HepG2 (cell line): Measurements from ENCODE around the gene PDGFRB. TPM values are rescaled to one million over a fixed set of nuclear protein-coding genes. Genes with fewer than 3 reads are reported as not detected.

Source experiments
- ATAC-seq: fragments of 200-7000 bp; cut with Tn5 transposase; 3 replicates; pipeline ENCODE4 v1.9.1; 2020; ENCODE audit warnings: mild to moderate bottlenecking, moderate library complexity
- BruUV-seq: library from RNA; stranded (reverse); fragments of 400-500 nt; replicated peaks from 2 replicates; lab custom pipeline; 2021; lab: Mats Ljungman, UMichigan
- CTCF ChIA-PET: fragments of 300-600 bp; formaldehyde crosslinking; extraction: SDS; loops from one replicate; lab custom pipeline; 2021; ENCODE audit warnings: low total read pairs, inconsistent platforms, low intra/inter-chr PET ratio; lab: Yijun Ruan, JAX
- POLR2A ChIA-PET: fragments of 350-600 bp; sonication (Branson Sonifier 250); formaldehyde crosslinking; loops from one replicate; lab custom pipeline; 2020; ENCODE audit warnings: antibody characterized with exemption, inconsistent platforms; lab: Yijun Ruan, JAX
- DNase-seq: peaks from one replicate; pipeline ENCODE4 v3.0.0-alpha.2; 2015; ENCODE audit warnings: low spot score
- FAIRE-seq: peaks from 3 replicates; lab custom pipeline; 2011; peaks lifted over from hg19 to GRCh38; lab: Jason Lieb, UNC
- H2AFZ ChIP-seq: one replicate; pipeline ENCODE4 v1.6.1; 2011; ENCODE audit warnings: low read length, inconsistent platforms
- H3K27ac ChIP-seq: fragments of 300-600 bp; 3 replicates; pipeline ENCODE4 v1.8.0; 2011; ENCODE audit warnings: mixed run types, mild to moderate bottlenecking, mixed read lengths, low read length, inconsistent platforms; ENCODE audit not compliant: insufficient read depth; ENCODE audit errors: extremely low read length
- H3K27me3 ChIP-seq, 2 experiments: fragments of 200-600 bp in 1 of 2; 2 replicates in 1 of 2; 3 replicates in 1 of 2; pipeline versions ENCODE4 v1.6.0 to v1.8.0; 2011; ENCODE audit warnings: low read length in 2 of 2, mild to moderate bottlenecking in 2 of 2, moderate library complexity in 2 of 2, inconsistent platforms in 1 of 2; ENCODE audit not compliant: insufficient read depth in 2 of 2, control insufficient read depth in 1 of 2
- H3K36me3 ChIP-seq, 2 experiments: fragments of 200-600 bp in 1 of 2; replicated peaks in 1 of 2; 2 replicates in 1 of 2; 3 replicates in 1 of 2; pipeline versions ENCODE4 v1.5.1 to v1.8.0; 2011; ENCODE audit warnings: low read length in 2 of 2, inconsistent platforms in 1 of 2; ENCODE audit not compliant: insufficient read depth in 2 of 2, control insufficient read depth in 1 of 2
- H3K4me1 ChIP-seq: 2 replicates; pipeline ENCODE4 v1.5.1; 2012; ENCODE audit warnings: low read length, inconsistent platforms; ENCODE audit not compliant: insufficient read depth
- H3K4me2 ChIP-seq: 2 replicates; pipeline ENCODE4 v1.6.0; 2011; ENCODE audit warnings: low read depth, low read length, inconsistent platforms
- H3K4me3 ChIP-seq, 3 experiments: fragments of 200-600 bp in 1 of 3; sonication (generic), shearing (Covaris generic) in 1 of 3; replicated peaks in 1 of 3; 2 replicates each; pipeline ENCODE4 v1.5.1; 2011 to 2016; ENCODE audit warnings: low read length in 3 of 3, inconsistent platforms in 2 of 3, low read depth in 2 of 3, mild to moderate bottlenecking in 2 of 3, control low read depth in 1 of 3, mixed read lengths in 1 of 3; ENCODE audit not compliant: insufficient read depth in 1 of 3
- H3K79me2 ChIP-seq: one replicate; pipeline ENCODE4 v1.6.1; 2011; ENCODE audit warnings: low read length, inconsistent platforms; ENCODE audit not compliant: insufficient read depth
- H3K9ac ChIP-seq: 2 replicates; pipeline ENCODE4 v1.6.0; 2011; ENCODE audit warnings: mild to moderate bottlenecking, low read depth, low read length, inconsistent platforms; ENCODE audit not compliant: insufficient read depth
- H3K9me3 ChIP-seq: 2 replicates; pipeline ENCODE4 v1.5.1; 2012; ENCODE audit warnings: mild to moderate bottlenecking, low read length
- H4K20me1 ChIP-seq: 2 replicates; pipeline ENCODE4 v1.6.0; 2011; ENCODE audit warnings: inconsistent platforms, mild to moderate bottlenecking, low read length, moderate library complexity; ENCODE audit not compliant: insufficient read depth
- NR2C2 ChIP-seq: sonication (generic); formaldehyde crosslinking; IDR thresholded peaks from 2 replicates; pipeline ENCODE4 v1.4.0; 2020; ENCODE audit warnings: missing genetic modification reagents, mild to moderate bottlenecking, moderate library complexity, borderline replicate concordance
- RORA ChIP-seq: sonication (generic); formaldehyde crosslinking; IDR thresholded peaks from 2 replicates; pipeline ENCODE4 v1.5.0; 2020; ENCODE audit warnings: mild to moderate bottlenecking, missing genetic modification reagents, moderate library complexity
- SATB2 ChIP-seq: sonication (generic); formaldehyde crosslinking; IDR thresholded peaks from 2 replicates; pipeline ENCODE4 v1.5.0; 2020; ENCODE audit warnings: missing genetic modification reagents
- ZMYM3 ChIP-seq: sonication (generic); formaldehyde crosslinking; IDR thresholded peaks from 2 replicates; pipeline ENCODE4 v1.5.1; 2020; ENCODE audit warnings: mild to moderate bottlenecking, missing genetic modification reagents
- ZNF251 ChIP-seq: sonication (generic); formaldehyde crosslinking; IDR thresholded peaks from 2 replicates; pipeline ENCODE4 v1.9.0; 2021; ENCODE audit warnings: mild to moderate bottlenecking, missing genetic modification reagents
- ZSCAN31 ChIP-seq: sonication (generic); formaldehyde crosslinking; IDR thresholded peaks from 2 replicates; pipeline ENCODE4 v1.5.0; 2020; ENCODE audit warnings: low read depth, mild to moderate bottlenecking, missing genetic modification reagents
- WGBS: methylation state at CpG from one replicate; pipeline ENCODE4 v1.1.6; 2017; ENCODE audit warnings: low lambda C conversion rate; 5-methylcytosine and 5-hydroxymethylcytosine counted together
- in situ Hi-C: cut with HindIII; loops from 2 replicates; pipeline ENCODE4 v1.10.0; 2017; ENCODE audit warnings: low pct_unique_long_range_greater_than_20kb; ENCODE audit not compliant: extremely low pct_ligation_motif_present
- intact Hi-C: fragments of 100-400 bp; cut with micrococcal nuclease; formaldehyde crosslinking; loops from one replicate; pipeline ENCODE4 v1.10.0; 2022; ENCODE audit not compliant: unreplicated experiment
- polyA plus RNA-seq, 8 experiments: library from polyadenylated mRNA; depleted of rRNA in 3 of 8; stranded (reverse) in 7 of 8; unstranded in 1 of 8; fragments of >200 nt; fragmentation: Illumina TruSeq in 4 of 8; extraction: Trizol in 4 of 8; gene quantifications; 2 replicates each; pipeline versions ENCODE4 v1.2.1 to v1.2.3, GENCODE V29; 2011 to 2016; ENCODE audit warnings: low read depth in 4 of 8, missing spikeins in 1 of 8, mixed read lengths in 1 of 8; ENCODE audit not compliant: insufficient read depth in 1 of 8
- total RNA-seq, 5 experiments: library from RNA; depleted of rRNA; stranded (reverse); fragments of >200 nt; fragmentation: Illumina TruSeq; extraction: Trizol; gene quantifications; 2 replicates each; pipeline ENCODE4 v1.2.3, GENCODE V29; 2016; ENCODE audit warnings: low read depth in 1 of 5
- TF ChIP-seq, protein P1 (sequence below): sonication (generic); formaldehyde crosslinking; IDR thresholded peaks from 2 replicates; pipeline ENCODE4 v1.5.0; 2020; ENCODE audit warnings: missing genetic modification reagents

PDGFRB gene
- total and polyA plus RNA-seq, 2 of the 13 experiments (the other 11 are each of a cell fraction or from before 2014, with no cell fraction given), result 4.0 to 21.0 TPM

DNA sequence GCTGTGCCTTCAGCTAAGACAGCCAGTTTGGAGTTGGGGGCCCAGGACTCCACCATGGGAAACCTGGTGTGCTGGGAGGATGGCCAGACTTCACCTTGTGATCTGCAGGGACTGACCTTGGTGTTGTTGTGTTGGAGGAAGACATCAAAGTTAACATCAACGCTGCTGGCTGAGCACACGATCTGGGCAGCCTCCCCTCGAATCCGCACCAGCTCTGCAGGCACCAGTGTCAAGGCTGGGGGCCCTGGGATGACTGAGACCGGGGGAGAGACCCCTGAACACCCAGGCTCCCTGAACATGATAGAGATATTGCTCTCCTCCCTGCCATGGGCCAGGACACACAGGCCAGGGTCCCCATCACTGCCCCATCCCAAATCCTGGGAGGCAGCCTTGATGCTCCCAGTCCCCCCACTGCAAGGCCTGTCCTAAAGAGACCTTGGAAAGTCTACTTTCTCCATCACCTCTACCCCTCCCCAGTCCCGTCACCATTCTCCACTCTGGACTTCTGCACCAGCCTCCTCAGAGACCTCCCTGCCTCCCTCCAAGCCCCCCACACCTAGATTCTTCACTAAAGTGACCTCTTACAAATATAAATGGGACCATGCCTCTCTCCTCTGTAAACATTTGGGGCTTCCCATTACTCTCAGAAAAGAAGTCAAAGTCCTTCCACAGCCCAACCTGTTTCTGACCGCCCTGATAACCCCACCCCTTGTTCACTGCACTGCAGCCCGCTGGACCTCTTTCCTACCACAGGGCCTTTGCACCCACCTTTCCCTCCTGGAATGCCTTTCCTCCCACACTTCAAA is 77.4 kb downstream of the PDGFRB start:
- WGBS, result 4% methylated on average over 3 of the region's 8 CpGs
- no peaks in the 10 kb centered on the region for H3K9me3 ChIP-seq
- H3K4me3 ChIP-seq, result no peak overlapping the region
- no peak overlapping the region for H3K4me2 ChIP-seq
- H3K36me3 ChIP-seq, result no peaks in the 10 kb centered on the region
- DNase-seq (no peak), FAIRE-seq (no peak), ATAC-seq (0 out of 3 replicates have a peak, but pooled peaks have one; percentile 15)
- no peak overlapping the region for H3K27ac ChIP-seq
- in situ Hi-C loops (no loop called here), intact Hi-C loops (no loop called here)
- no TSS peak for BruUV-seq
- peaks cover 17% of the 10 kb centered on the region for H3K4me1 ChIP-seq
- TF ChIP-seq ZNF251 (CRISPR knock-in tag) (no peak), NR2C2 (CRISPR knock-in tag) (0 out of 2 replicates have a peak, but pooled peaks have one; percentile 5), RORA (CRISPR knock-in tag) (no peak), SATB2 (CRISPR knock-in tag) (no peak), ZSCAN31 (CRISPR knock-in tag) (no peak), ZMYM3 (0 out of 2 replicates have a peak, but pooled peaks have one; percentile 46)
- TF ChIP-seq, protein P1, sequence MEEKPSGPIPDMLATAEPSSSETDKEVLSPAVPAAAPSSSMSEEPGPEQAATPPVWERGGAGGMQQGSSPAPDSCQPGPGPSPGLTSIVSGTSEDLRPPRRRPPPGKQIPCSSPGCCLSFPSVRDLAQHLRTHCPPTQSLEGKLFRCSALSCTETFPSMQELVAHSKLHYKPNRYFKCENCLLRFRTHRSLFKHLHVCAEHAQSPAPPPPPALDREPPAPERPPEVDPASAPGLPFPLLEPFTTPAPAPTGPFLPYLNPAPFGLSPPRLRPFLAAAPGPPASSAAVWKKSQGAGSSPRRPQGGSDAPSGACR, result no peak
- no peak overlapping the region for H2AFZ ChIP-seq
- H3K79me2 ChIP-seq, result no peaks in the 10 kb centered on the region
- CTCF ChIA-PET, result no interaction called here
- no peaks in the 10 kb centered on the region for H4K20me1 ChIP-seq
- POLR2A ChIA-PET, result no interaction called here
- H3K9ac ChIP-seq, result no peak overlapping the region
- peaks cover 3 to 54% of the 10 kb centered on the region in 2 experiments; a peak in 4 of 5 replicates for H3K27me3 ChIP-seq
